ENCODE results near the gene ADCY6.

- no peak for TF ChIP-seq SP1 (IDR thresholded peaks at IDR 0.05)
- no peak for TF ChIP-seq CTCF (IDR thresholded peaks at IDR 0.05; ENCODE audit: low read depth, low read length, missing input control)
- TF ChIP-seq REST (IDR thresholded peaks at IDR 0.05): no peak
Measured at GRCh38 chr12:48816143-48816854, 27.4 kb upstream of the ADCY6 start.

Measured in liver (tissue), 3 donors.